SK-N-SH (cell line): ENCODE measurements around the gene METAP1. TPM values are rescaled to one million over a fixed set of nuclear protein-coding genes. Genes with fewer than 3 reads are reported as not detected.

Source experiments
- CTCF ChIA-PET: fragments of 300-600, 350-600 bp; formaldehyde crosslinking; extraction: SDS; loops from one replicate; lab custom pipeline; 2021; lab: Yijun Ruan, JAX
- POLR2A ChIA-PET: fragments of 350-600 bp; sonication (Branson Sonifier 250); formaldehyde crosslinking; extraction: SDS; loops from one replicate; lab custom pipeline; 2020; ENCODE audit warnings: antibody characterized with exemption, inconsistent platforms; lab: Yijun Ruan, JAX
- DNase-seq: peaks from one replicate; pipeline ENCODE4 v3.0.0; 2012
- H2AFZ ChIP-seq: fragments of 200-600 bp; sonication (generic); 2 replicates; pipeline ENCODE4 v1.8.1; 2016; ENCODE audit warnings: antibody characterized with exemption, mild to moderate bottlenecking, low read depth
- H3F3A ChIP-seq: fragments of 200-600 bp; sonication (generic); replicated peaks from 2 replicates; pipeline ENCODE3; 2016; ENCODE audit warnings: antibody characterized with exemption, mild to moderate bottlenecking; ENCODE audit not compliant: insufficient read depth
- H3K27ac ChIP-seq, 2 experiments: fragments of 200-500 bp in 1 of 2; fragments of 200-600 bp in 1 of 2; sonication (Bioruptor generic) in 1 of 2; sonication (generic), shearing (Covaris generic) in 1 of 2; 2 replicates each; pipeline versions ENCODE4 v1.5.1 to v1.6.1; 2014 to 2016; ENCODE audit warnings: low read depth in 2 of 2, inconsistent platforms in 1 of 2, low read length in 1 of 2, mild to moderate bottlenecking in 1 of 2, mixed read lengths in 1 of 2
- H3K27me3 ChIP-seq: fragments of 200-600 bp; sonication (generic), shearing (Covaris generic); 2 replicates; pipeline ENCODE4 v1.6.1; 2016; ENCODE audit warnings: mixed run types; ENCODE audit not compliant: insufficient read depth
- H3K36me3 ChIP-seq, 2 experiments: fragments of 200-500 bp in 1 of 2; fragments of 200-600 bp in 1 of 2; sonication (Bioruptor generic) in 1 of 2; sonication (generic) in 1 of 2; replicated peaks in 1 of 2; 2 replicates each; pipeline versions ENCODE3 to v1.5.1; 2014 to 2016; ENCODE audit warnings: low read length in 1 of 2, mild to moderate bottlenecking in 1 of 2; ENCODE audit not compliant: insufficient read depth in 2 of 2, control insufficient read depth in 1 of 2
- H3K4me1 ChIP-seq, 2 experiments: fragments of 200-500 bp in 1 of 2; fragments of 200-600 bp in 1 of 2; sonication (Bioruptor generic) in 1 of 2; sonication (generic), shearing (Covaris generic) in 1 of 2; 2 replicates each; pipeline versions ENCODE4 v1.5.1 to v1.6.1; 2014 to 2016; ENCODE audit warnings: low read depth in 1 of 2, low read length in 1 of 2, mixed run types in 1 of 2; ENCODE audit not compliant: insufficient read depth in 2 of 2, control insufficient read depth in 1 of 2
- H3K4me2 ChIP-seq: fragments of 200-600 bp; sonication (generic), shearing (Covaris generic); 2 replicates; pipeline ENCODE4 v1.6.1; 2017; ENCODE audit warnings: mixed run types
- H3K4me3 ChIP-seq, 2 experiments: fragments of 200-500 bp in 1 of 2; fragments of 200-600 bp in 1 of 2; sonication (Bioruptor generic) in 1 of 2; sonication (generic), shearing (Covaris generic) in 1 of 2; 2 replicates each; pipeline versions ENCODE4 v1.5.1 to v1.8.1; 2014 to 2016; ENCODE audit warnings: low read depth in 2 of 2, inconsistent platforms in 1 of 2, low read length in 1 of 2, mild to moderate bottlenecking in 1 of 2, mixed read lengths in 1 of 2, moderate library complexity in 1 of 2
- H3K79me2 ChIP-seq: fragments of 200-600 bp; sonication (generic); 2 replicates; pipeline ENCODE4 v1.8.1; 2017; ENCODE audit warnings: mild to moderate bottlenecking; ENCODE audit not compliant: insufficient read depth
- H3K9ac ChIP-seq: fragments of 200-600 bp; sonication (generic); 2 replicates; pipeline ENCODE4 v1.6.1; 2017; ENCODE audit warnings: mixed run types
- H3K9me2 ChIP-seq: fragments of 200-600 bp; sonication (generic); 2 replicates; pipeline ENCODE4 v1.6.1; 2017; ENCODE audit warnings: mixed run types
- H3K9me3 ChIP-seq: fragments of 200-600 bp; sonication (generic); 2 replicates; pipeline ENCODE4 v1.6.1; 2017; ENCODE audit warnings: mixed run types, mild to moderate bottlenecking, moderate library complexity
- H4K20me1 ChIP-seq: fragments of 200-600 bp; sonication (generic); 2 replicates; pipeline ENCODE4 v1.6.1; 2017; ENCODE audit warnings: mild to moderate bottlenecking, mixed run types; ENCODE audit not compliant: insufficient read depth
- ELF1 ChIP-seq: IDR thresholded peaks from 2 replicates; pipeline ENCODE4 v1.4.0; 2012
- EP300 ChIP-seq, 2 experiments: IDR thresholded peaks; 2 replicates each; pipeline versions ENCODE4 v1.4.0 to v1.6.1; 2012; ENCODE audit warnings: borderline replicate concordance in 1 of 2, low read depth in 1 of 2, low read length in 1 of 2
- EZH2phosphoT487 ChIP-seq: fragments of 200-600 bp; sonication (generic); IDR thresholded peaks from 2 replicates; pipeline ENCODE4 v1.6.1; 2017; ENCODE audit warnings: low read depth, mixed run types, mild to moderate bottlenecking, antibody characterized with exemption, moderate library complexity, borderline replicate concordance
- FOXJ3 ChIP-seq: sonication (generic); formaldehyde crosslinking; IDR thresholded peaks from 2 replicates; pipeline ENCODE4 v1.5.1; 2020; ENCODE audit warnings: mild to moderate bottlenecking, missing genetic modification reagents
- GATA2 ChIP-seq: sonication (generic); formaldehyde crosslinking; IDR thresholded peaks from 2 replicates; pipeline ENCODE4 v1.5.0; 2020; ENCODE audit warnings: mild to moderate bottlenecking, missing genetic modification reagents
- JUND ChIP-seq: IDR thresholded peaks from 2 replicates; pipeline ENCODE4 v1.4.0; 2012
- MEF2A ChIP-seq: IDR thresholded peaks from 2 replicates; pipeline ENCODE4 v1.4.0; 2012; ENCODE audit warnings: low read depth, borderline replicate concordance
- RCOR1 ChIP-seq: fragments of 150-350 bp; IDR thresholded peaks from 2 replicates; pipeline ENCODE4 v1.6.1; 2017; ENCODE audit warnings: antibody characterized with exemption, low read length
- REST ChIP-seq: IDR thresholded peaks from 2 replicates; pipeline ENCODE4 v1.6.1; 2012; ENCODE audit warnings: mild to moderate bottlenecking, low read depth, low read length, moderate library complexity
- SMC3 ChIP-seq: IDR thresholded peaks from 2 replicates; pipeline ENCODE4 v1.6.1; 2012; ENCODE audit warnings: low read depth, low read length, improper control_type of control experiment
- TCF12 ChIP-seq: IDR thresholded peaks from 2 replicates; pipeline ENCODE4 v1.4.0; 2012
- WGBS: methylation state at CpG from one replicate; pipeline ENCODE4 v1.1.6; 2017; ENCODE audit warnings: low lambda C conversion rate; 5-methylcytosine and 5-hydroxymethylcytosine counted together
- polyA plus RNA-seq, 3 experiments: library from polyadenylated mRNA; depleted of rRNA; stranded (reverse); fragments of >200 nt; gene quantifications; 2 replicates each; pipeline ENCODE4 v1.2.3, GENCODE V29; 2012

METAP1 gene
- polyA plus RNA-seq, 1 of the 3 experiments (the other 2 are of a cell fraction) = 41.0 TPM

GRCh38 chr4:99077177-99077576, 81.7 kb downstream of the METAP1 start:
- DNase-seq = no peak
- Histone ChIP-seq H3K27ac (no peak overlapping the region), H3K9me2 (no peaks in the 10 kb centered on the region), H2AFZ (no peak overlapping the region), H3K4me3 (no peak overlapping the region), H3F3A (peaks cover 6% of the 10 kb centered on the region), H3K36me3 (peaks cover 88 to 92% of the 10 kb centered on the region in 2 experiments), H3K4me2 (no peak overlapping the region), H3K27me3 (no peaks in the 10 kb centered on the region), H4K20me1 (no peaks in the 10 kb centered on the region), H3K9ac (no peak overlapping the region), H3K9me3 (no peaks in the 10 kb centered on the region), H3K79me2 (peaks cover 47% of the 10 kb centered on the region), H3K4me1 (no peaks in the 10 kb centered on the region)
- CTCF ChIA-PET = interaction anchor here (2.6 kb wide), 1 partner anchor 21 kb away, joined by 11 read pairs; no protein-coding TSS in a partner anchor
- 79% methylated on average over 4 of the region's 4 CpGs for WGBS
- POLR2A ChIA-PET = no interaction called here
- no peak for TF ChIP-seq GATA2 (CRISPR knock-in tag)

GRCh38 chr4:99078336-99078735, 82.8 kb downstream of the METAP1 start:
- CTCF ChIA-PET = interaction anchor here (0.9 to 2.6 kb wide), 2 partner anchors 11 to 22 kb away, joined by 4 to 11 read pairs; partner anchors contain the start of gene ADH5
- Histone ChIP-seq H3K27ac (no peak overlapping the region), H3K9ac (no peak overlapping the region), H3F3A (peaks cover 6% of the 10 kb centered on the region), H3K36me3 (peaks cover 90 to 96% of the 10 kb centered on the region in 2 experiments), H3K79me2 (peaks cover 55% of the 10 kb centered on the region), H3K4me2 (no peak overlapping the region), H3K27me3 (no peaks in the 10 kb centered on the region), H2AFZ (no peak overlapping the region), H3K9me3 (no peaks in the 10 kb centered on the region), H3K9me2 (no peaks in the 10 kb centered on the region), H3K4me1 (no peaks in the 10 kb centered on the region), H3K4me3 (no peak overlapping the region), H4K20me1 (0 out of 2 replicates have a peak, but pooled peaks cover 3% of the 10 kb centered on the region)
- no peak for DNase-seq
- WGBS = 88% methylated on average over 5 of the region's 5 CpGs
- POLR2A ChIA-PET = no interaction called here
- TF ChIP-seq REST (no peak), EP300 (IDR thresholded peaks at IDR 0.05; ENCODE audit: borderline replicate concordance in 1 of 2, low read depth in 1 of 2, low read length in 1 of 2) (no peak), ELF1 (no peak), RCOR1 (no peak), FOXJ3 (CRISPR knock-in tag) (no peak), MEF2A (no peak), SMC3 (no peak), EZH2phosphoT487 (no peak), TCF12 (no peak), JUND (no peak)
